WERI-Rb-1 (cell line): ENCODE measurements around the gene FGD3.
"Not testable (repeated sequence)": the region's sequence is repeated elsewhere in the genome, so short reads cannot be mapped to it uniquely, and the experiment has no call there.

Experiments used
- DNase-seq: peaks from one replicate; pipeline ENCODE4 v3.0.0-alpha.2; 2020
- H3K27ac ChIP-seq: fragments of 250-450 bp; sonication (Bioruptor Pico); 2 replicates; pipeline ENCODE4 v1.5.1; 2020; ENCODE audit warnings: mild to moderate bottlenecking, moderate library complexity
- H3K27me3 ChIP-seq: fragments of 250-450 bp; sonication (Bioruptor Pico); 2 replicates; pipeline ENCODE4 v1.5.1; 2021; ENCODE audit warnings: mild to moderate bottlenecking, low read depth, moderate library complexity; ENCODE audit not compliant: insufficient read depth, severe bottlenecking
- H3K36me3 ChIP-seq: fragments of 250-450 bp; sonication (Bioruptor Pico); 2 replicates; pipeline ENCODE4 v1.5.1; 2020; ENCODE audit warnings: mild to moderate bottlenecking, moderate library complexity
- H3K4me3 ChIP-seq: 2 replicates; pipeline ENCODE4 v1.5.1; 2011; ENCODE audit warnings: low read depth, mild to moderate bottlenecking, control low read depth, low read length
- H3K9me3 ChIP-seq: fragments of 250-450 bp; sonication (Bioruptor Pico); 2 replicates; pipeline ENCODE4 v1.5.1; 2021; ENCODE audit warnings: mild to moderate bottlenecking, moderate library complexity; ENCODE audit not compliant: severe bottlenecking
- CTCF ChIP-seq: IDR thresholded peaks from 2 replicates; pipeline ENCODE4 v1.5.1; 2011; ENCODE audit warnings: low read depth, mild to moderate bottlenecking, control low read depth, inconsistent platforms, low read length

Gene FGD3, protein sequence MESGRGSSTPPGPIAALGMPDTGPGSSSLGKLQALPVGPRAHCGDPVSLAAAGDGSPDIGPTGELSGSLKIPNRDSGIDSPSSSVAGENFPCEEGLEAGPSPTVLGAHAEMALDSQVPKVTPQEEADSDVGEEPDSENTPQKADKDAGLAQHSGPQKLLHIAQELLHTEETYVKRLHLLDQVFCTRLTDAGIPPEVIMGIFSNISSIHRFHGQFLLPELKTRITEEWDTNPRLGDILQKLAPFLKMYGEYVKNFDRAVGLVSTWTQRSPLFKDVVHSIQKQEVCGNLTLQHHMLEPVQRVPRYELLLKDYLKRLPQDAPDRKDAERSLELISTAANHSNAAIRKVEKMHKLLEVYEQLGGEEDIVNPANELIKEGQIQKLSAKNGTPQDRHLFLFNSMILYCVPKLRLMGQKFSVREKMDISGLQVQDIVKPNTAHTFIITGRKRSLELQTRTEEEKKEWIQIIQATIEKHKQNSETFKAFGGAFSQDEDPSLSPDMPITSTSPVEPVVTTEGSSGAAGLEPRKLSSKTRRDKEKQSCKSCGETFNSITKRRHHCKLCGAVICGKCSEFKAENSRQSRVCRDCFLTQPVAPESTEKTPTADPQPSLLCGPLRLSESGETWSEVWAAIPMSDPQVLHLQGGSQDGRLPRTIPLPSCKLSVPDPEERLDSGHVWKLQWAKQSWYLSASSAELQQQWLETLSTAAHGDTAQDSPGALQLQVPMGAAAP

GRCh38 chr9:92947268-92948037 is at the start of gene FGD3:
Gene FGD3 (plus strand): TSS chr9:92947523. CDS start chr9:92976257, 28,734 bp downstream.
- peak within 1 kb of the TSS; percentile 59 for H3K4me3 ChIP-seq
- peak; percentile 74 for DNase-seq
- TF ChIP-seq CTCF = no peak
- H3K9me3 ChIP-seq = no peaks in the 10 kb centered on the region
- no peaks in the 10 kb centered on the region for H3K36me3 ChIP-seq
- no peaks in the 10 kb centered on the region for H3K27me3 ChIP-seq
- H3K27ac ChIP-seq = peak within 1 kb of the TSS; percentile 35

DNA sequence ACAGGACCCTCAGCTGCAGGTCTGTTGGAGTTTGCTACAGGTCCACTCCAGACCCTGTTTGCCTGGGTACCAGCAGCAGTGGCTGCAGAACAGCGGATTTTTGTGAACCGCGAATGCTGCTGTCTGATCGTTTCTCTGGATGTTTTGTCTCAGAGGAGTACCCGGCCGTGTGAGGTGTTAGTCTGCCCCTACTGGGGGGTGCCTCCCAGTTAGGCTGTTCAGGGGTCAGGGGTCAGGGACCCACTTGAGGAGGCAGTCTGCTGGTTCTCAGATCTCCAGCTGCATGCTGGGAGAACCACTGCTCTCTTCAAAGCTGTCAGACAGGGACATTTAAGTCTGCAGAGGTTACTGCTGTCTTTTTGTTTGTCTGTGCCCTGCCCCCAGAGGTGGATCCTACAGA is 42.2 kb upstream of the FGD3 start:
- H3K36me3 ChIP-seq, DNase-seq, H3K27ac ChIP-seq, H3K27me3 ChIP-seq, H3K4me3 ChIP-seq, H3K9me3 ChIP-seq: not testable (repeated sequence)

DNA sequence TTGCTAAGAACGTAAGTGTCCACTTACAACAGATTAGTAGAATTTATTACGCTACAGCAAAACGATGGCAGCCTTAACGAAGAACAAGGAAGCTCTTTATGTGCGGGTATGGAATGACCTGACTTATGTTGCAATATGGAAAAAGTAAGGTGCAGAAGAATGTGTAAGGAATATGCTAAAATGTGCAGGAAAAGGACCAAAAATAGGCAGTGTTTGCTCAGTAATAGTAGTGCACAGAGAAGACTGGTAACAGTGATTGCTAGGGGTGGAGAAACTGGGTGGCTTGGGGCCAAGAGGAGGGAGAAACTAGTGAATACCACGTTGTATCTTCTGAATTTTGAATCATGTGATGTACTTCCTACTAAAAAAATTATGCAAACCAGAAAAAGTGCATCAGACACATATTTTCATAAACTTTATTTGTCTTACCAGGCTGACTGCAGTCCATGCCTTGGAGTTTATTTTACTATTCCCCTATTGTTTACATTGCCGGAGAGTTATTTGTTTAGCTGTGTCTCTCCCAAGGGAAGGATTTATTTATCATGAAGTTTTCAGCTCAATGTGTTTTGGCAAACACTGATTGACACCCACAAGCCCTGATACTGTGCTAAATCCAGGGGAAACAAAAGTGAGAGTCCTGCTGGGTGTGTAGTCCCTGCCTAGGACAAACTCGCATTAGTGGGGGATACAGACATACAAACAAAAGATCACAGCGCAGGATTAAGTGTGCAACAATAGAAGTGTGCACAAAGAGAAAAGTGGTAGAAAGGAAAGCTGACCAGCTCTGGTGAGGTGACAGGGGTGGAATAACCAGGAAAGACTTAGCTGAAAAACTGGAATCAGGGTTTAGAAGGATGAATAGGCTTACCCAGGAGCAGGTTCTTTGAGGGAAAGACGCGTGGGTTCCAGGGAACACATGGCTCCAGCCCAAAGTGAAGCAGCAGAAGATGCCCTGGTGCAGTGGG is 35.5 kb upstream of the FGD3 start:
- no peak for DNase-seq

GRCh38 chr9:92917176-92917800 is 30.0 kb upstream of the FGD3 start:
- H3K9me3 ChIP-seq = no peaks in the 10 kb centered on the region
- H3K27ac ChIP-seq = no peak overlapping the region
- no peaks in the 10 kb centered on the region for H3K36me3 ChIP-seq
- DNase-seq = no peak
- H3K27me3 ChIP-seq = no peaks in the 10 kb centered on the region
- no peak overlapping the region for H3K4me3 ChIP-seq
- TF ChIP-seq CTCF = no peak

More for the DNA sequence above, 35.5 kb upstream of the FGD3 start:
- Histone ChIP-seq H3K9me3 (no peaks in the 10 kb centered on the region), H3K27me3 (no peaks in the 10 kb centered on the region), H3K36me3 (no peaks in the 10 kb centered on the region), H3K4me3 (no peak overlapping the region), H3K27ac (no peak overlapping the region)
- TF ChIP-seq CTCF = no peak

- H3K4me3 ChIP-seq = no peak overlapping the region
- H3K27me3 ChIP-seq = no peaks in the 10 kb centered on the region
- no peak overlapping the region for H3K27ac ChIP-seq
- no peaks in the 10 kb centered on the region for H3K9me3 ChIP-seq
- H3K36me3 ChIP-seq = no peaks in the 10 kb centered on the region
- no peak for TF ChIP-seq CTCF
- no peak for DNase-seq
Observed at GRCh38 chr9:92920437-92920836, 26.9 kb upstream of the FGD3 start.
